ENCODE data around the gene UTS2.

DNA sequence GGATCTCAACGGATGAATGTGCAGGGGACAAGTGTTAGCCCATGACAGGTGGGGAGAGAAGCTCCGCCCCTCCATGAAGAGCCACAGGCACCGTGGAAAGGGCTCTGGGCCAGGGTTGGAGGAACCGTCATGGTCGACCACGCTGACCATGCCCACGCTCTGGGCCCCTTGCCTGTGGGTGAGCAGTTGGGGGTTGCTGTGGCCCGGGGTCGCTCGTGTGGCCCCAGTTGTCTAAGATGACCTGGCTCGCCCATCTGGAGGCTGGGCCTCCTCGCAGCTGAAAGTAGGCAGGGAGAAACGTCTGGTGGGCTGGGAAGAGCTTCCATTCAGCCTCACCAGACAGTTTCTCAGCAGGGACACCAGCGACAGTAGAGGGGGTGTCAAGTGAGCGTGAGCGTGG is 13.1 kb upstream of the UTS2 start:
- TF ChIP-seq, protein P1, sequence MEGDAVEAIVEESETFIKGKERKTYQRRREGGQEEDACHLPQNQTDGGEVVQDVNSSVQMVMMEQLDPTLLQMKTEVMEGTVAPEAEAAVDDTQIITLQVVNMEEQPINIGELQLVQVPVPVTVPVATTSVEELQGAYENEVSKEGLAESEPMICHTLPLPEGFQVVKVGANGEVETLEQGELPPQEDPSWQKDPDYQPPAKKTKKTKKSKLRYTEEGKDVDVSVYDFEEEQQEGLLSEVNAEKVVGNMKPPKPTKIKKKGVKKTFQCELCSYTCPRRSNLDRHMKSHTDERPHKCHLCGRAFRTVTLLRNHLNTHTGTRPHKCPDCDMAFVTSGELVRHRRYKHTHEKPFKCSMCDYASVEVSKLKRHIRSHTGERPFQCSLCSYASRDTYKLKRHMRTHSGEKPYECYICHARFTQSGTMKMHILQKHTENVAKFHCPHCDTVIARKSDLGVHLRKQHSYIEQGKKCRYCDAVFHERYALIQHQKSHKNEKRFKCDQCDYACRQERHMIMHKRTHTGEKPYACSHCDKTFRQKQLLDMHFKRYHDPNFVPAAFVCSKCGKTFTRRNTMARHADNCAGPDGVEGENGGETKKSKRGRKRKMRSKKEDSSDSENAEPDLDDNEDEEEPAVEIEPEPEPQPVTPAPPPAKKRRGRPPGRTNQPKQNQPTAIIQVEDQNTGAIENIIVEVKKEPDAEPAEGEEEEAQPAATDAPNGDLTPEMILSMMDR (IDR thresholded peaks at IDR 0.05) = no peak
- no peak for TF ChIP-seq POLR2A (IDR thresholded peaks at IDR 0.05)

All from adrenal gland (tissue), 5 donors.